Measurements from ENCODE around the gene IZUMO4.

DNA sequence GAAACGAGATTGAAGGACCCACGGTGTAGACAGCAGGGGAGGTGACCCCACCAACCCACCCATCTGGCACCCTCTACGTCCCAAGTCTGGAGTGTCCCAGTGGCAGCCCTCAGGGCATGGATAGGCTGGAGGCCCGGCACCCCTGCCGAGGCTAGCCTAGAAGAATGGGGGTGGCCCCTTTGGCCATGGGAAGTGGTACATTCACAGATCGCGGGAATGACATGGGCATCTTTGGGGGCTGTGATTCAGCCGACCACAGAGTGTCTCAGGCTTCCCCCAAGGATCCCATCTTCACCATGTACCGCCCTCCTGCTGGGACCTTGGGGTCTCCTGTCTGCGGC lies 34.4 kb upstream of the IZUMO4 start:
- TF ChIP-seq, protein P1, sequence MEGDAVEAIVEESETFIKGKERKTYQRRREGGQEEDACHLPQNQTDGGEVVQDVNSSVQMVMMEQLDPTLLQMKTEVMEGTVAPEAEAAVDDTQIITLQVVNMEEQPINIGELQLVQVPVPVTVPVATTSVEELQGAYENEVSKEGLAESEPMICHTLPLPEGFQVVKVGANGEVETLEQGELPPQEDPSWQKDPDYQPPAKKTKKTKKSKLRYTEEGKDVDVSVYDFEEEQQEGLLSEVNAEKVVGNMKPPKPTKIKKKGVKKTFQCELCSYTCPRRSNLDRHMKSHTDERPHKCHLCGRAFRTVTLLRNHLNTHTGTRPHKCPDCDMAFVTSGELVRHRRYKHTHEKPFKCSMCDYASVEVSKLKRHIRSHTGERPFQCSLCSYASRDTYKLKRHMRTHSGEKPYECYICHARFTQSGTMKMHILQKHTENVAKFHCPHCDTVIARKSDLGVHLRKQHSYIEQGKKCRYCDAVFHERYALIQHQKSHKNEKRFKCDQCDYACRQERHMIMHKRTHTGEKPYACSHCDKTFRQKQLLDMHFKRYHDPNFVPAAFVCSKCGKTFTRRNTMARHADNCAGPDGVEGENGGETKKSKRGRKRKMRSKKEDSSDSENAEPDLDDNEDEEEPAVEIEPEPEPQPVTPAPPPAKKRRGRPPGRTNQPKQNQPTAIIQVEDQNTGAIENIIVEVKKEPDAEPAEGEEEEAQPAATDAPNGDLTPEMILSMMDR (IDR thresholded peaks at IDR 0.05), result no peak
- TF ChIP-seq POLR2AphosphoS5 (IDR thresholded peaks at IDR 0.05), result no peak
